ENCODE results near the gene CHN2. TPM values are rescaled to one million over a fixed set of nuclear protein-coding genes. Genes with fewer than 3 reads are reported as not detected.
A peak's percentile ranks its signal among the peaks of the same experiment; 100 is the strongest.

CHN2 gene
- total RNA-seq, 1 experiment from 2014 or later: 61.2 TPM

DNA sequence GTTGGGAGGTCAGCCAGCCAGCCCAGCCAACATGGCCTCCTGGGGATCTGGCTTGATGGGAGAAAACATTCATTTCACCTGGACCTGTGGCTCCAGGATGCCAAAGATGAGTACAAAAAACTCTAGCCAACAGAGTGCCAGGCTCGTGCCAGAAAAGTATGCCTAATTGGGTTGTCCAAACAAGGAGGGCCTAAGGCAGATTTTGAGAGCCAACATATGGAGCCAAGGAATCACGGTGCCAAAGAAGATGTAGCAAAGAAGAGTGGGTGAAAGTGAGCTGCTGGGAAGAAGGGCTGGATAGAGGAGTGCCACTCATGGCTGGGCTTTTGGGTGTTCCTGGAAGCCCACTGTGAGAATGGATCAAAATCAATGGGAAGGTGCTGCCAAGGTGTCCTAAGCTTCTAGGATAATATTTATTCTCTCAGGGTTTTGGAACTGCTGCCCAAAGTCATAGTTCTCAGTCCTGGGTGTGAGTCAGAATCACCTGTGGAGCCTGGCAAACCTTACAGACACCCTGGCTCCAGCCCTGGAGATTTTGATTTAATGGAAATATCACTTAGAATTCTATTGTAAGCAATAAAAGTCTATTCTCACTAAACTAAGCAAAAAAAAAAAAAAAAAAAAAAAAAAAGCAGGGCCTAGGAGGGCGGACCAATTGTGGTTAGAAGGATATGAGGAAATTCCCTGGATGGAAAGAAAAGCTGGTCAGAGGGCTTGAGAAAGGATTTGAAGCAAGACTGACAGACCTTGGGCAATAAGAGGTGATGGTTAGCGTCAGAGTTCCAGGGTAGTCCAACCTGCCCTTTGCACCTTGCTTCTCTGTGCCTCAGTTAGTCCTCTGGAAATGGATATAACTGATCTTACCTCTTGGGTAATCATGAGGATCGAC, 186.9 kb downstream of the CHN2 start:
- POLR2A ChIA-PET (ENCODE audit: low non-redundant PET): no interaction called here
- no TSS peak for BruUV-seq (replicated peaks)
- no peak overlapping the region for H3K4me3 ChIP-seq (ENCODE audit: low read depth, low read length, poor library complexity, severe bottlenecking)
- no peaks in the 10 kb centered on the region for H3K27me3 ChIP-seq (replicated peaks; ENCODE audit: insufficient read depth, low read depth, low read length, poor library complexity)
- intact Hi-C loops (cut with micrococcal nuclease; ENCODE audit: unreplicated experiment): no loop called here
- CTCF ChIA-PET: no interaction called here
- TF ChIP-seq, protein P1, sequence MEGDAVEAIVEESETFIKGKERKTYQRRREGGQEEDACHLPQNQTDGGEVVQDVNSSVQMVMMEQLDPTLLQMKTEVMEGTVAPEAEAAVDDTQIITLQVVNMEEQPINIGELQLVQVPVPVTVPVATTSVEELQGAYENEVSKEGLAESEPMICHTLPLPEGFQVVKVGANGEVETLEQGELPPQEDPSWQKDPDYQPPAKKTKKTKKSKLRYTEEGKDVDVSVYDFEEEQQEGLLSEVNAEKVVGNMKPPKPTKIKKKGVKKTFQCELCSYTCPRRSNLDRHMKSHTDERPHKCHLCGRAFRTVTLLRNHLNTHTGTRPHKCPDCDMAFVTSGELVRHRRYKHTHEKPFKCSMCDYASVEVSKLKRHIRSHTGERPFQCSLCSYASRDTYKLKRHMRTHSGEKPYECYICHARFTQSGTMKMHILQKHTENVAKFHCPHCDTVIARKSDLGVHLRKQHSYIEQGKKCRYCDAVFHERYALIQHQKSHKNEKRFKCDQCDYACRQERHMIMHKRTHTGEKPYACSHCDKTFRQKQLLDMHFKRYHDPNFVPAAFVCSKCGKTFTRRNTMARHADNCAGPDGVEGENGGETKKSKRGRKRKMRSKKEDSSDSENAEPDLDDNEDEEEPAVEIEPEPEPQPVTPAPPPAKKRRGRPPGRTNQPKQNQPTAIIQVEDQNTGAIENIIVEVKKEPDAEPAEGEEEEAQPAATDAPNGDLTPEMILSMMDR (conservative IDR thresholded peaks at IDR 0.05; ENCODE audit: low read depth, low read length): no peak
- TF ChIP-seq EZH2 (IDR thresholded peaks at IDR 0.05; ENCODE audit: borderline replicate concordance, low read depth, low read length, poor library complexity, severe bottlenecking): no peak
- H3K9me3 ChIP-seq (ENCODE audit: low read depth, low read length, poor library complexity, severe bottlenecking): no peaks in the 10 kb centered on the region
- no peak for DNase-seq (ENCODE audit: low spot score)
- H3K36me3 ChIP-seq (ENCODE audit: insufficient read depth, low read length, poor library complexity, severe bottlenecking): no peaks in the 10 kb centered on the region
- peak overlapping the region; percentile 62 for H3K27ac ChIP-seq (ENCODE audit: low read depth, low read length, poor library complexity, severe bottlenecking)
- peaks cover 68% of the 10 kb centered on the region for H3K4me1 ChIP-seq (ENCODE audit: insufficient read depth, low read length, poor library complexity, severe bottlenecking)

DNA sequence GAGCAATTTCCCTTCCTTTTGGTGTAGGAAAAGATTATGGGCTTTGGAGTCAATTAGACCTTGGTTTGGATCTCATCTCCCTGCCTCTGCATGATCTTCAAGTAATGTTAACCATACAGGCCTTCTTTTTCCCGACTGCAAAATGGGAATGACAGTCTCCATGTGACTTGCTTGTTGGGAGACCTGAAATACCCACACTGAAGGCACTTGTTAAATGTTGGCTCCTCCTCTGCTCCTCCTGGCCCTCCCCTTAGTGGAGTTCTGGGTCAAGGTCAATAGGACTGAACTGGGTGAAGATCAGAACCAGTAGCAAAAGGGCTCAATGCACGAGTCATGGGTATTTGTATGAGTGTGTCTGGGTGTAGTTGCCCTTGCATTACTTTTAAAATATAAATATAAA, 189.7 kb downstream of the CHN2 start:
- no peak for DNase-seq (ENCODE audit: low spot score)
- Histone ChIP-seq H3K4me3 (ENCODE audit: low read depth, low read length, poor library complexity, severe bottlenecking) (no peak overlapping the region), H3K4me1 (ENCODE audit: insufficient read depth, low read length, poor library complexity, severe bottlenecking) (peaks cover 64% of the 10 kb centered on the region), H3K27me3 (replicated peaks; ENCODE audit: insufficient read depth, low read depth, low read length, poor library complexity) (no peaks in the 10 kb centered on the region), H3K9me3 (ENCODE audit: low read depth, low read length, poor library complexity, severe bottlenecking) (no peaks in the 10 kb centered on the region), H3K27ac (ENCODE audit: low read depth, low read length, poor library complexity, severe bottlenecking) (peak overlapping the region; percentile 89), H3K36me3 (ENCODE audit: insufficient read depth, low read length, poor library complexity, severe bottlenecking) (no peaks in the 10 kb centered on the region)
- TF ChIP-seq, protein P1 (conservative IDR thresholded peaks at IDR 0.05; ENCODE audit: low read depth, low read length): no peak
- no peak for TF ChIP-seq EZH2 (IDR thresholded peaks at IDR 0.05; ENCODE audit: borderline replicate concordance, low read depth, low read length, poor library complexity, severe bottlenecking)
- BruUV-seq (replicated peaks): no TSS peak
- CTCF ChIA-PET: no interaction called here
- POLR2A ChIA-PET (ENCODE audit: low non-redundant PET): no interaction called here
- intact Hi-C loops (cut with micrococcal nuclease; ENCODE audit: unreplicated experiment): no loop called here

DNA sequence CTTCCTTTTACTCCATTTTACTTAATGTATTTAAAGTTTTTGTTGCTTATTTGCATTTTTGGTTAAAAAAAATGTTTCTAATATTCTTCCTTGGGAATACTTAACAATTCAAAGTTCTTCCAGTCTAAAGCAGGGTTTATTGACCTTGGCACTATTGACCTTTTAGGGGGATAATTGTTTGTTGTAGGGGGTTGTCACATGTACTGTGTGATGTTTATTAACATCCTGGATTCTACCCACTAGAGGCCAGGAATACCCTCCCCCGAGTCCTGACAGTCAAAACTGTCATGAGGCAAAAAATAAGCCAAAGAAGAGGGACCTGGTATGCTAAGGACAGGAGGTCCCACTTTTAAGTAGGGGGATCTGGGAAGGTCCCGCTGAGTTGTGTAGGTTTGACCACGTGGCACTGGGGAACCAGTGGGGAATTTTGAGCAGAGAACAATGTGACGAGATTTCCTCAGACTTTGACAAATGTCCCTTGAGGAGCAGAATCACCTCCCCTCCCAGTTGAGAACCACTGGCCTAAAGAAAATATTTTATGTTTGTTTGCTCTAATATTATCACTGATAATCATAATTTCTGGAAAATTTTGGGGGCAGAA, 190.7 kb downstream of the CHN2 start:
- Histone ChIP-seq H3K27ac (ENCODE audit: low read depth, low read length, poor library complexity, severe bottlenecking) (peak overlapping the region; percentile 89), H3K36me3 (ENCODE audit: insufficient read depth, low read length, poor library complexity, severe bottlenecking) (no peaks in the 10 kb centered on the region), H3K4me3 (ENCODE audit: low read depth, low read length, poor library complexity, severe bottlenecking) (no peak overlapping the region), H3K4me1 (ENCODE audit: insufficient read depth, low read length, poor library complexity, severe bottlenecking) (peaks cover 54% of the 10 kb centered on the region), H3K27me3 (replicated peaks; ENCODE audit: insufficient read depth, low read depth, low read length, poor library complexity) (no peaks in the 10 kb centered on the region), H3K9me3 (ENCODE audit: low read depth, low read length, poor library complexity, severe bottlenecking) (no peaks in the 10 kb centered on the region)
- CTCF ChIA-PET: no interaction called here
- POLR2A ChIA-PET (ENCODE audit: low non-redundant PET): no interaction called here
- intact Hi-C loops (cut with micrococcal nuclease; ENCODE audit: unreplicated experiment): no loop called here
- no peak for DNase-seq (ENCODE audit: low spot score)
- TF ChIP-seq, protein P1 (conservative IDR thresholded peaks at IDR 0.05; ENCODE audit: low read depth, low read length): no peak
- no peak for TF ChIP-seq EZH2 (IDR thresholded peaks at IDR 0.05; ENCODE audit: borderline replicate concordance, low read depth, low read length, poor library complexity, severe bottlenecking)
- no TSS peak for BruUV-seq (replicated peaks)

Measured in A673 (cell line).